GM20000 (cell line): ENCODE results near the gene DYNLRB2.

ENCODE experiments used
- DNase-seq: peaks from one replicate; pipeline ENCODE4 v3.0.0; 2012; ENCODE audit warnings: low spot score
- TF ChIP-seq, protein P1 (sequence below): IDR thresholded peaks from 2 replicates; pipeline ENCODE4 v1.5.1; 2012; ENCODE audit warnings: mild to moderate bottlenecking, control low read depth; ENCODE audit errors: extremely low read depth, missing control alignments

The DYNLRB2 gene

DNA sequence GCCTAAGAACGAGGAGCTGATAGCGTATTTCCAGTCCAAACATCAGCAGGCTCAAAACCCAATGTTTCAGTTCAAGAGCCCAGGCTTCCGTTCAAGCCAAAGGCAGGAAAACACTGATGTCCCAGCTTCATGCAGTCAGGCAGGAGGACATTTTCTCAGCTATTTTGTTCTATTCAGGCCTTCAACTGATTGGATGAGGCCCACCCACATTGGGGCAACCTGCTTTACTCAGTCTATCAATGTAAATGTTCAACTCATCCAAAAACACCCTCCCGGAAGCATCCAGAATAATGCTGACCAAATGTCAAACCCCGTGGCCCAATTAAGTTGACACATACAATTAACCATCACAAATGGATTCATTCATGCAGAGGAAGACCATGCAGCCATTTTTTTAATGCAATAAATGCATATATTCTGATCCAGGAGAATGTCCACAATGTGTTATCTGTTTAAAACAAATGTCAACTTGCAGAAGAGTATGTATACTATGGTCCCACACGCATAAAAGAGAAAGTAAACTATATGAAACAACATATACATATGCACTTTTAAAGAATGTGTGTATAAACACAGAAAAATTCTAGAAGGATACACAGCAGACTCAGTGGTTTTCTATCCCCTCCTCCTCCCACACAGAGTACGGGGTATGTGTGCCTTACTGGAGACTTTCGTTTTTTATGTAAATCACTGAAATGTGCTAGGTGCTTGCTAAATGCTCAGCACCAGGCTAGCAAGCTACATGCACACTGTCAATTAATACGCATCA is 28.8 kb upstream of the DYNLRB2 start:
- TF ChIP-seq, protein P1, sequence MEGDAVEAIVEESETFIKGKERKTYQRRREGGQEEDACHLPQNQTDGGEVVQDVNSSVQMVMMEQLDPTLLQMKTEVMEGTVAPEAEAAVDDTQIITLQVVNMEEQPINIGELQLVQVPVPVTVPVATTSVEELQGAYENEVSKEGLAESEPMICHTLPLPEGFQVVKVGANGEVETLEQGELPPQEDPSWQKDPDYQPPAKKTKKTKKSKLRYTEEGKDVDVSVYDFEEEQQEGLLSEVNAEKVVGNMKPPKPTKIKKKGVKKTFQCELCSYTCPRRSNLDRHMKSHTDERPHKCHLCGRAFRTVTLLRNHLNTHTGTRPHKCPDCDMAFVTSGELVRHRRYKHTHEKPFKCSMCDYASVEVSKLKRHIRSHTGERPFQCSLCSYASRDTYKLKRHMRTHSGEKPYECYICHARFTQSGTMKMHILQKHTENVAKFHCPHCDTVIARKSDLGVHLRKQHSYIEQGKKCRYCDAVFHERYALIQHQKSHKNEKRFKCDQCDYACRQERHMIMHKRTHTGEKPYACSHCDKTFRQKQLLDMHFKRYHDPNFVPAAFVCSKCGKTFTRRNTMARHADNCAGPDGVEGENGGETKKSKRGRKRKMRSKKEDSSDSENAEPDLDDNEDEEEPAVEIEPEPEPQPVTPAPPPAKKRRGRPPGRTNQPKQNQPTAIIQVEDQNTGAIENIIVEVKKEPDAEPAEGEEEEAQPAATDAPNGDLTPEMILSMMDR = no peak
- DNase-seq = no peak

GRCh38 chr16:80512593-80512853 is 28.3 kb upstream of the DYNLRB2 start:
- TF ChIP-seq, protein P1 = no peak
- DNase-seq = no peak

DNA sequence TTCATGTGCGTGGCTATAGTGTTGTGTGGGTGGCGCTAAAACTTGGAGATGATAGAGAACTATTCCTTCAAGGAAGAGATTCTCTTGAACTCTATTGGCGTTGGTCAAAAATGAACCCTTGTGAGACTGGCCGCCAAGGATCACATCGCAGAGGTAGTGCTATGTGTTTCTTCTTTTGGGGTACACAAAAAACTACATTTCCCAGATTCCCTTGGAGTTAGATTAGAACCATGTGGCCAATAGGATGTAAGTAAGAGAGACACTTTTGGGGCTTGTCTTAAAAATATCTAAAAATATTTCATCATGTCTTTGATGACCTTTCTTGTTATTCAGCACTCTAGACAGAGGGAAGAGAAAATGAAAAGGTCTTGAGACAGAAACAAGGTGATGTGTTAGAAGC is 25.4 kb upstream of the DYNLRB2 start:
- DNase-seq = no peak
- TF ChIP-seq, protein P1 = no peak

GRCh38 chr16:80517846-80518245 is 22.9 kb upstream of the DYNLRB2 start:
- TF ChIP-seq, protein P1 = no peak
- no peak for DNase-seq

DNA sequence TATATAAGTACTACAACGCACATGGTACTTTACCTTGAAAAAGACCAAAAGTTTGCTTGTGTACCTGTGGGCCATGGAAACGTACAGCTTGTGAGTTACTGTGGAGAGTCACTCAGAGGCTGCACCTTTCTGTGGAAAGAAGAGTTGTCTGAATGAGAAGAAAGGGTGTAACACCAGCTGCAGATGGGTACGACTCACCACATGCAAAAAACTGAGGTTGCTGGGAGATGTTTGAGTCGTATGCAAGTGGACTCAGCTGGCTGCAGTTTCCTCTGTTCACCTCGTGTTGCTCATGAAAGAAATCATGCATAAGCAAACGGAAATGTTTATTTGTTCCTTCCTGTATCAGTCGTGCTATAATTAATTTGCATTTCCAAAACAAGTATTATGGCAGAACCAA is 22.4 kb upstream of the DYNLRB2 start:
- no peak for DNase-seq
- TF ChIP-seq, protein P1 = no peak

DNA sequence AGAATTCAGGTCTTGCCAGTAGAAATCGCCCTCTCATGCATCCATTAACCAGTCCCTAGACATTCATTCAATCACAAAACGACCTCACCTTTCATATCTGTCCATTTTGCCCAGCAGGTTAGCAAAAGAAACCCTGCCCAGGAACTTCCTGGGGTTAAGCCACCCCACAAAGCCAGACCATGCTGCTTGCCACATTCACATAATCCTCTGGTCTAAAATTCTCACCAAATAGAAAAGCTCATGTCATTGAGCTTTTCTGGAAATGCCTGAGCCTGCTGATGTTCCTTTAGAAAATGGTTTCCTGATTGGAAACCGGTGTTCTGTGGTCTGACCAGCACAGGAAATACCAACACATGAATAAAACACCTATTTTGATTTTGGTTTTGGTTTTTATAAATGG is 21.6 kb upstream of the DYNLRB2 start:
- TF ChIP-seq, protein P1 = no peak

GRCh38 chr16:80525420-80525819 is 15.4 kb upstream of the DYNLRB2 start:
- TF ChIP-seq, protein P1 = no peak

More for the DNA sequence above, 21.6 kb upstream of the DYNLRB2 start:
- no peak for DNase-seq

More at GRCh38 chr16:80525420-80525819, 15.4 kb upstream of the DYNLRB2 start:
- DNase-seq = no peak
